ENCODE data around the gene LAPTM5.

GRCh38 chr1:30785181-30785580 is 27.6 kb upstream of the LAPTM5 start:
- TF ChIP-seq EZH2 (IDR thresholded peaks at IDR 0.05; ENCODE audit: borderline replicate concordance, low read length) (no peak), CTCF (conservative IDR thresholded peaks at IDR 0.05 in 1 of 2, IDR thresholded peaks at IDR 0.05 in 1 of 2; ENCODE audit: extremely low read depth in 1 of 2, insufficient read depth in 1 of 2, low read depth in 1 of 2, low read length in 2 of 2) (no peak)
